Measurements from ENCODE around the gene DNAH14. TPM values are rescaled to one million over a fixed set of nuclear protein-coding genes. Genes with fewer than 3 reads are reported as not detected.
A peak's percentile ranks its signal among the peaks of the same experiment; 100 is the strongest.

The DNAH14 gene
- total and polyA plus RNA-seq, 2 of the 13 experiments (the other 11 are each of a cell fraction or from before 2014, with no cell fraction given) = 4.5 to 27.5 TPM

- no peak; the same call in 1 of the 2 replicates for TF ChIP-seq ARID4A (CRISPR knock-in tag; IDR thresholded peaks at IDR 0.05; ENCODE audit: borderline replicate concordance)
- TF ChIP-seq DRAP1 (CRISPR knock-in tag; IDR thresholded peaks at IDR 0.05) = 0 out of 2 replicates have a peak, but pooled peaks have one; percentile 35
- TF ChIP-seq ZNF782 (CRISPR knock-in tag; IDR thresholded peaks at IDR 0.05; ENCODE audit: borderline replicate concordance) = no peak
- TF ChIP-seq AHR (CRISPR knock-in tag; IDR thresholded peaks at IDR 0.05) = no peak
- no peak for TF ChIP-seq POLR2AphosphoS5 (IDR thresholded peaks at IDR 0.05; ENCODE audit: low read depth, low read length)
- TF ChIP-seq GPN1 (CRISPR knock-in tag; IDR thresholded peaks at IDR 0.05; ENCODE audit: borderline replicate concordance) = no peak
- TF ChIP-seq ARNT (IDR thresholded peaks at IDR 0.05) = no peak
- TF ChIP-seq EEA1 (CRISPR knock-in tag; IDR thresholded peaks at IDR 0.05; ENCODE audit: borderline replicate concordance) = no peak
- TF ChIP-seq YEATS4 (CRISPR knock-in tag; IDR thresholded peaks at IDR 0.05; ENCODE audit: borderline replicate concordance) = no peak; the same call in 1 of the 2 replicates
- TF ChIP-seq ZNF503 (CRISPR knock-in tag; IDR thresholded peaks at IDR 0.05) = peak; percentile 54; the same call in 1 of the 2 replicates
- no peak for TF ChIP-seq TFE3 (CRISPR knock-in tag; IDR thresholded peaks at IDR 0.05)
- TF ChIP-seq MYPOP (CRISPR knock-in tag; IDR thresholded peaks at IDR 0.05) = no peak
- no peak for TF ChIP-seq ZBTB10 (CRISPR knock-in tag; IDR thresholded peaks at IDR 0.05; ENCODE audit: borderline replicate concordance)
- TF ChIP-seq SP140L (CRISPR knock-in tag; IDR thresholded peaks at IDR 0.05; ENCODE audit: borderline replicate concordance) = no peak
These were observed 279.7 kb downstream of the DNAH14 start (continued) for GRCh38 chr1:225209153-225209552.
